Measurements from ENCODE around the gene TTC9B.

Gene TTC9B

GRCh38 chr19:40208602-40209001 lies 9.6 kb downstream of the TTC9B start:
- no peaks in the 10 kb centered on the region for H3K27me3 ChIP-seq (ENCODE audit: insufficient read depth, low read length)
- H2BK5ac ChIP-seq (ENCODE audit: low read depth, low read length, poor library complexity) = no peak overlapping the region
- H4K91ac ChIP-seq (ENCODE audit: low read depth, low read length) = no peak overlapping the region
- H3K9ac ChIP-seq (ENCODE audit: low read length) = no peak overlapping the region
- no peak overlapping the region for H2BK12ac ChIP-seq (ENCODE audit: low read length)
- no peak overlapping the region for H3K4me2 ChIP-seq (ENCODE audit: low read length)
- no peak overlapping the region for H3K18ac ChIP-seq (ENCODE audit: low read length)
- no peak overlapping the region for H3K4ac ChIP-seq (ENCODE audit: low read depth, low read length)
- no peak overlapping the region for H3K23ac ChIP-seq (ENCODE audit: low read length)
- no peaks in the 10 kb centered on the region for H3K4me1 ChIP-seq (ENCODE audit: control insufficient read depth in 1 of 2, insufficient read depth in 2 of 2, low read length in 2 of 2)
- WGBS (ENCODE audit: extremely low coverage, insufficient coverage, insufficient read length) = no CpG with 5 or more reads among the region's 5 CpGs
- peaks cover 0 to 3% of the 10 kb centered on the region in 2 experiments for H3K36me3 ChIP-seq (ENCODE audit: control insufficient read depth in 1 of 2, insufficient read depth in 2 of 2, low read length in 2 of 2)
- H3K14ac ChIP-seq (ENCODE audit: low read length) = no peak overlapping the region
- no peak overlapping the region for H3K27ac ChIP-seq (ENCODE audit: low read depth, low read length)
- no peak overlapping the region for H3K4me3 ChIP-seq (ENCODE audit: low read depth, low read length)
- H4K8ac ChIP-seq (ENCODE audit: low read depth, low read length) = no peak overlapping the region
- DNase-seq = no peak
- H3K9me3 ChIP-seq (ENCODE audit: insufficient read depth, low read depth, low read length) = peaks cover 3% of the 10 kb centered on the region
- no peak overlapping the region for H2AK5ac ChIP-seq (ENCODE audit: low read length)
- no peak overlapping the region for H2AFZ ChIP-seq (ENCODE audit: insufficient read depth, low read length, poor library complexity)
- H2BK120ac ChIP-seq (ENCODE audit: insufficient read depth, low read length, poor library complexity) = no peak overlapping the region
- no peaks in the 10 kb centered on the region for H3K79me1 ChIP-seq (ENCODE audit: low read length)
- no peaks in the 10 kb centered on the region for H3K79me2 ChIP-seq (ENCODE audit: control insufficient read depth, insufficient read depth, low read length, poor library complexity)
- no peak overlapping the region for H4K12ac ChIP-seq (ENCODE audit: low read depth, low read length)

GRCh38 chr19:40205760-40206159 lies 12.4 kb downstream of the TTC9B start:
- H3K36me3 ChIP-seq (ENCODE audit: control insufficient read depth in 1 of 2, insufficient read depth in 2 of 2, low read length in 2 of 2) = peaks cover 0 to 3% of the 10 kb centered on the region in 2 experiments
- no peak overlapping the region for H2AK5ac ChIP-seq (ENCODE audit: low read length)
- H2BK120ac ChIP-seq (ENCODE audit: insufficient read depth, low read length, poor library complexity) = no peak overlapping the region
- H3K4me3 ChIP-seq (ENCODE audit: low read depth, low read length) = peak overlapping the region; percentile 17
- no peak overlapping the region for H4K12ac ChIP-seq (ENCODE audit: low read depth, low read length)
- peaks cover 3% of the 10 kb centered on the region for H3K9me3 ChIP-seq (ENCODE audit: insufficient read depth, low read depth, low read length)
- no peak overlapping the region for H3K4me2 ChIP-seq (ENCODE audit: low read length)
- no peak overlapping the region for H2BK12ac ChIP-seq (ENCODE audit: low read length)
- DNase-seq = no peak
- no peak overlapping the region for H3K27ac ChIP-seq (ENCODE audit: low read depth, low read length)
- H3K27me3 ChIP-seq (ENCODE audit: insufficient read depth, low read length) = no peaks in the 10 kb centered on the region
- H3K4me1 ChIP-seq (ENCODE audit: control insufficient read depth in 1 of 2, insufficient read depth in 2 of 2, low read length in 2 of 2) = no peaks in the 10 kb centered on the region
- H2AFZ ChIP-seq (ENCODE audit: insufficient read depth, low read length, poor library complexity) = no peak overlapping the region
- H4K91ac ChIP-seq (ENCODE audit: low read depth, low read length) = no peak overlapping the region
- H4K8ac ChIP-seq (ENCODE audit: low read depth, low read length) = no peak overlapping the region
- H3K18ac ChIP-seq (ENCODE audit: low read length) = no peak overlapping the region
- no peak overlapping the region for H3K9ac ChIP-seq (ENCODE audit: low read length)
- H2BK5ac ChIP-seq (ENCODE audit: low read depth, low read length, poor library complexity) = no peak overlapping the region
- no peak overlapping the region for H3K23ac ChIP-seq (ENCODE audit: low read length)
- WGBS (ENCODE audit: extremely low coverage, insufficient coverage, insufficient read length) = no CpG with 5 or more reads among the region's 21 CpGs
- no peaks in the 10 kb centered on the region for H3K79me2 ChIP-seq (ENCODE audit: control insufficient read depth, insufficient read depth, low read length, poor library complexity)
- H3K79me1 ChIP-seq (ENCODE audit: low read length) = no peaks in the 10 kb centered on the region
- H3K14ac ChIP-seq (ENCODE audit: low read length) = no peak overlapping the region
- H3K4ac ChIP-seq (ENCODE audit: low read depth, low read length) = no peak overlapping the region

- peaks cover 3% of the 10 kb centered on the region for H3K9me3 ChIP-seq (ENCODE audit: insufficient read depth, low read depth, low read length)
- WGBS (ENCODE audit: extremely low coverage, insufficient coverage, insufficient read length) = no CpG with 5 or more reads among the region's 16 CpGs
Measured at GRCh38 chr19:40204381-40204780, 13.8 kb downstream of the TTC9B start.

GRCh38 chr19:40200341-40201099 lies 17.7 kb downstream of the TTC9B start:
- Histone ChIP-seq H2AK5ac (ENCODE audit: low read length) (no peak overlapping the region), H2BK5ac (ENCODE audit: low read depth, low read length, poor library complexity) (no peak overlapping the region), H3K4me2 (ENCODE audit: low read length) (no peak overlapping the region), H3K14ac (ENCODE audit: low read length) (no peak overlapping the region), H3K23ac (ENCODE audit: low read length) (no peak overlapping the region), H3K79me1 (ENCODE audit: low read length) (no peaks in the 10 kb centered on the region), H2AFZ (ENCODE audit: insufficient read depth, low read length, poor library complexity) (no peak overlapping the region), H2BK12ac (ENCODE audit: low read length) (no peak overlapping the region), H3K36me3 (ENCODE audit: control insufficient read depth in 1 of 2, insufficient read depth in 2 of 2, low read length in 2 of 2) (no peaks in the 10 kb centered on the region), H4K8ac (ENCODE audit: low read depth, low read length) (no peak overlapping the region), H3K79me2 (ENCODE audit: control insufficient read depth, insufficient read depth, low read length, poor library complexity) (no peaks in the 10 kb centered on the region), H3K9me3 (ENCODE audit: insufficient read depth, low read depth, low read length) (no peaks in the 10 kb centered on the region), H4K12ac (ENCODE audit: low read depth, low read length) (no peak overlapping the region), H3K27ac (ENCODE audit: low read depth, low read length) (no peak overlapping the region), H3K4ac (ENCODE audit: low read depth, low read length) (no peak overlapping the region), H3K4me1 (ENCODE audit: control insufficient read depth in 1 of 2, insufficient read depth in 2 of 2, low read length in 2 of 2) (no peaks in the 10 kb centered on the region), H3K27me3 (ENCODE audit: insufficient read depth, low read length) (no peaks in the 10 kb centered on the region), H2BK120ac (ENCODE audit: insufficient read depth, low read length, poor library complexity) (no peak overlapping the region), H3K9ac (ENCODE audit: low read length) (no peak overlapping the region), H3K4me3 (ENCODE audit: low read depth, low read length) (no peak overlapping the region), H4K91ac (ENCODE audit: low read depth, low read length) (no peak overlapping the region), H3K18ac (ENCODE audit: low read length) (no peak overlapping the region)
- WGBS (ENCODE audit: extremely low coverage, insufficient coverage, insufficient read length) = no CpG with 5 or more reads among the region's 9 CpGs
- peak; percentile 46 to 53 for DNase-seq

More at GRCh38 chr19:40204381-40204780, 13.8 kb downstream of the TTC9B start:
- H3K4me1 ChIP-seq (ENCODE audit: control insufficient read depth in 1 of 2, insufficient read depth in 2 of 2, low read length in 2 of 2) = no peaks in the 10 kb centered on the region
- no peak overlapping the region for H3K4ac ChIP-seq (ENCODE audit: low read depth, low read length)
- H3K79me1 ChIP-seq (ENCODE audit: low read length) = no peaks in the 10 kb centered on the region
- no peak overlapping the region for H3K27ac ChIP-seq (ENCODE audit: low read depth, low read length)
- H3K18ac ChIP-seq (ENCODE audit: low read length) = no peak overlapping the region
- no peak overlapping the region for H2BK5ac ChIP-seq (ENCODE audit: low read depth, low read length, poor library complexity)
- H2AFZ ChIP-seq (ENCODE audit: insufficient read depth, low read length, poor library complexity) = no peak overlapping the region
- H3K23ac ChIP-seq (ENCODE audit: low read length) = no peak overlapping the region
- H2AK5ac ChIP-seq (ENCODE audit: low read length) = no peak overlapping the region
- H3K9ac ChIP-seq (ENCODE audit: low read length) = no peak overlapping the region
- H3K4me2 ChIP-seq (ENCODE audit: low read length) = no peak overlapping the region
- no peak overlapping the region for H3K4me3 ChIP-seq (ENCODE audit: low read depth, low read length)
- no peaks in the 10 kb centered on the region for H3K27me3 ChIP-seq (ENCODE audit: insufficient read depth, low read length)
- H2BK120ac ChIP-seq (ENCODE audit: insufficient read depth, low read length, poor library complexity) = no peak overlapping the region
- DNase-seq = no peak
- no peak overlapping the region for H4K91ac ChIP-seq (ENCODE audit: low read depth, low read length)
- H4K12ac ChIP-seq (ENCODE audit: low read depth, low read length) = no peak overlapping the region
- no peak overlapping the region for H2BK12ac ChIP-seq (ENCODE audit: low read length)
- H3K36me3 ChIP-seq (ENCODE audit: control insufficient read depth in 1 of 2, insufficient read depth in 2 of 2, low read length in 2 of 2) = peaks cover 0 to 3% of the 10 kb centered on the region in 2 experiments
- no peak overlapping the region for H3K14ac ChIP-seq (ENCODE audit: low read length)
- no peak overlapping the region for H4K8ac ChIP-seq (ENCODE audit: low read depth, low read length)
- H3K79me2 ChIP-seq (ENCODE audit: control insufficient read depth, insufficient read depth, low read length, poor library complexity) = no peaks in the 10 kb centered on the region
